HG02870 (cell line): ENCODE results near the gene RXRB.

Experiments
- ATAC-seq: cut with Tn5 transposase; IDR thresholded peaks from one replicate; pipeline ENCODE4 v1.9.1; 2021; ENCODE audit warnings: mild to moderate bottlenecking, moderate library complexity; ENCODE audit not compliant: unreplicated experiment

Gene RXRB

GRCh38 chr6:33212857-33213165, 12.3 kb upstream of the RXRB start:
- ATAC-seq, result no peak

GRCh38 chr6:33211666-33212422, 11.4 kb upstream of the RXRB start:
- ATAC-seq, result no peak

DNA sequence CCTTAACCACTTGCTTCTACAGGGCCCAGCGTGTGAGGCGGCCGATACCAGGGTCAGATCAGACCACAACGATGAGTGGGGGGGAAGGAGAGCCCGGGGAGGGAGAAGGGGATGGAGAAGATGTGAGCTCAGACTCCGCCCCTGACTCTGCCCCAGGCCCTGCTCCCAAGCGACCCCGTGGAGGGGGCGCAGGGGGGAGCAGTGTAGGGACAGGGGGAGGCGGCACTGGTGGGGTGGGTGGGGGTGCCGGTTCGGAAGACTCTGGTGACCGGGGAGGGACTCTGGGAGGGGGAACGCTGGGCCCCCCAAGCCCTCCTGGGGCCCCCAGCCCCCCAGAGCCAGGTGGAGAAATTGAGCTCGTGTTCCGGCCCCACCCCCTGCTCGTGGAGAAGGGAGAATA, 10.7 kb upstream of the RXRB start:
- ATAC-seq, result no peak

DNA sequence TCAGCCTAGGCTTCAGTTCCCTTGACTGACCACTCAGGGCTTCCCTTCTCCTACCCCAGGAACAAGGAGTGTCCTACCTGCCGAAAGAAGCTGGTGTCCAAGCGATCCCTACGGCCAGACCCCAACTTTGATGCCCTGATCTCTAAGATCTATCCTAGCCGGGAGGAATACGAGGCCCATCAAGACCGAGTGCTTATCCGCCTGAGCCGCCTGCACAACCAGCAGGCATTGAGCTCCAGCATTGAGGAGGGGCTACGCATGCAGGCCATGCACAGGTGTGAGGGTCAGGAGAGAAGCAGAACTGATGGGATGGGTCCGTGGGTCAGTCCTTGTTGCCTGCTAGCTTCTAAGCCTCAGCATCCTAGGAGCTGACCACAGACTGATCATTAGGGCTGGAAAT, 9.4 kb upstream of the RXRB start:
- ATAC-seq, result no peak

DNA sequence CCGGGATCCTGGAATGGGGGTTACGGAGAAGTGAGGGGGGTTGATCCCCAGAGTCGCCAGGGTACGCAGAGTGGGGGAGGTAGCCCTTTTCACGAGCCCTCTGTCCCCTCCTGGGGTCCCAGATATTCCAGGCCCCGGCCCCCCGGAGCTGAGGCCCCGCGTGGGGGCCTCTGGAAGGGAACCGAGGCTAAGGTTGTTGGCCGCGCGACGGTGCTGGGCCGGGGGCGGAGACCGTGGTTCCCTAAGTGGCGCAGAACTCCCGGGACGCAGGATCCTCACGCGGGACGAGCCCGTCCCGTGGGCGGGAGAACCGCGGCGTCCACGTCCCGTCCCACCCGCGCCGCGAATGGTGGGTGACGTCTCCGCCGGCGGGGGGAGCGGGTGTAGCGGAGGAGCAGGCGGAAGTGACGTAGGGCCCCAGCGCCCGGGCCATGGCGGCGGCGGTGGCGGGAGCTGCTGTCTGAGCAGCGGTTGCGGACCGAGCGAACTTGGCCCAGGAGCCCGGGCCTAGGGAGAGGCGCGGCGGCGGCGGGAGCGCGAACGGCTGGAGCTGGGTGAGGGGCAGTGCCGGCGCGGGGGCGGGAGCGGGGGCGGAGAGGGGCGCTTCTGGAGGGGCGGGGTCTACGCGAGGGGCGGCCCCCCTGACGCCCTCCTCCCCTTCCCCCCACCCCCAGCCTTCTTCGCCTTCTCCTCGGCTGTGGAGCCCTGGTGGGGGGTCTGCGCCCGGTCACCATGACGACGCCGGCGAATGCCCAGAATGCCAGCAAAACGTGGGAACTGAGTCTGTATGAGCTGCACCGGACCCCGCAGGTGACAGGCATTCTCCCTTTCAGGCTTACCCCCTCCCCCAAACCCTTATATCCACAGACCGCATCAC, 7.9 kb upstream of the RXRB start, which contains the start of gene RING1:
RING1 (plus strand) TSS at position 410 of the 877 bp plus-strand sequence; CDS start at position 733, 323 bp downstream.
- peak; percentile 40 for ATAC-seq

GRCh38 chr6:33207552-33208090, 7.2 kb upstream of the RXRB start:
- no peak for ATAC-seq

DNA sequence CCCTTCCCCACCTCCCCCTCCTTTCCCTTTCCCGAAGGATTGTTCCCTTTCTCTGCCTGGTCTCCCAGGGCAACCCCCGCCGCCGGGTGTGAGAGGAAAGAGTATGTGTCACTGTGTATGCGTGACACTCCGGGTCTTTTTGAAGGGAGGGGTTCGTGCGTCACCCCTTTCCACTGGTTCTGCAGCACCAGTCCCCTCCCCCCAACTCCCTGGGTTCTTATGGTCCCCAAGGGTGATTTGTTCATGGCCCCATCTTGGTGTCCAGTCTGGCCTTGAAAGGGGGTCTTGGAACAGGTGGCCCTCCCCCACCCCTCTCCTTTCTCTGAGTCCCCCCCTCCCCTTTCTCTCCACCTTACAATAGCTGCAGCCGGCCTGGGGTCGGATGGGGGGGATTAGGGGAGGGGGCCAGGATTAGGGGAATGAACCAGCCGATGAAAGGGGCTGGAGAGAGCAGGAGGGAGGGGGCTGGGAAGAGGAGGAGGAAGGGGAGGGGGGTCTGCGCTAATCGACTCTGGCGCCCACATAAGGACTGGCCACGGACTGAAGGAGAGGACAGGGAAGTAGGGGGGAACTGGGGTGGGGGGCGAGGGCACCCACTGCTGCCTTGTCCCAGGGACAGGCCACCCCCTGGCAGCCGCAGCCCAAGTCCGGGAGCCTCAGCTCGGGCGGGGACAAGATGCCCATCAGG, 6.5 kb upstream of the RXRB start:
- no peak for ATAC-seq

DNA sequence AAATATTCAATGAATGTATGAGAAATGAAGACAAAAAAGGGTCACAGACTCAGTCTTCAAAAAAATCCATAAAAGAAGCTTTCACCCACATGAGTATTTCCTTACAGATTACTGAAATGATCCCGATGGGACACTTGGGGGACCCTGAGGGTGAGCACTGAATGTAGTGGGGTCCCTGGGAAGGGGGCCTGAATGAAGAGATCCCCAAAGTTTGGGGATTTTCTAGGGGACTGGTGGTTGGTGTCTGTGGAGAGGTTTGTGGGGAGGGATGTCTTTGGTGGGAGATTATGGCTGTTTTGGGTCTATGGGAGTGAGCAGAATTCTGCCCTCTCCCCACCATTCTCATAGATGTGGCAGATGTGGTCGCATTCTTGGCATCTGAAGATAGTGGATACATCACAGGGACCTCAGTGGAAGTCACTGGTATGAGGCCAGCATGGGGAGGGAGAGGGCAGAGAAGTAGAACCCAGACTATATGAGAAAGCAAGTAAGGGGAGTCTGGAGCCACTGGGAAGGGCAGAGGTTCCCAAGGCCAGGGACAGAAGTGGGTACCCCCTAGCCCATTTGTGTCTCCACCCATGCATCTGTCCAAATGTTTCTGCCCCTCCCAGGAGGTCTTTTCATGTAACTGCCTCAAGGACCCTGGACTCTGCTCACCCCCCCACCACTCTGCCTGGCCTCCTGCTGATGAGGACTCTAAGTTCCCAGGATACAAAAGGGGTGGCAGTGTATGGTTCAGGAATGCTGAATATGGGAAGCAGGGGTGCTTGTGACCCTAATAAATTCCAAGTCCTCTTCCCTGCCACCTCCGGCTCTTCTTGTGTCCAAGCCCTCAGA, 5.8 kb upstream of the RXRB start:
- no peak for ATAC-seq

GRCh38 chr6:33205191-33206026, 4.9 kb upstream of the RXRB start:
- no peak for ATAC-seq

DNA sequence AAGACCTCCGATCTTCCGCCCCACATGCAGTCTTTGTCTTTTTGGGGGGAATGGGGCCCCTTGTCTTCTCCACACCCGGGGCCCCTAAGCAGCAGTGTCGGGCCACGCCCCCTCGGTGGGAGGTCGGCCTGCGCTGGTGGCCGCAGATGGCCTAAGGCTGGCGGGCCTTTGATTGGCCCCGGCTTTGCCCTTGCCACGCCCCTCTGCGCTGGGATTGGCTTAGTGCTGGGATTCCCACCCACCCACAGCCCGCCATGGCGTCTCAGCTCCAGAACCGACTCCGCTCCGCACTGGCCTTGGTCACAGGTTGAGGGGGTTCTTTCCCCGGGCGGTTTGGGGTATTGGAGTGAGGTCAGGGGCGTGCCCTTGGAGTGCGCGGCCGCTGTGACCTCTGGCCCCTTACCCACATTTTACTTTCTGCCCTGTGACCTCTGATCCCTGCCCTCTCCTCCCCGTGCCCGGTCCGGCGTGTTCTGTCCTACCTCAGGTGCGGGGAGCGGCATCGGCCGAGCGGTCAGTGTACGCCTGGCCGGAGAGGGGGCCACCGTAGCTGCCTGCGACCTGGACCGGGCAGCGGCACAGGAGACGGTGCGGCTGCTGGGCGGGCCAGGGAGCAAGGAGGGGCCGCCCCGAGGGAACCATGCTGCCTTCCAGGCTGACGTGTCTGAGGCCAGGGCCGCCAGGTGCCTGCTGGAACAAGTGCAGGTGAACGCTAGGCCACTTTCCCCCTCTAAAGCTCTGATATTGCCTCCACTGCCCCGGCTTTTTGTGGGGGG, 4.1 kb upstream of the RXRB start, which contains the start of gene HSD17B8:
HSD17B8 (plus strand) TSS at position 241 of the 776 bp plus-strand sequence; CDS start at position 255, 14 bp downstream.
- ATAC-seq, result peak; percentile 43

DNA sequence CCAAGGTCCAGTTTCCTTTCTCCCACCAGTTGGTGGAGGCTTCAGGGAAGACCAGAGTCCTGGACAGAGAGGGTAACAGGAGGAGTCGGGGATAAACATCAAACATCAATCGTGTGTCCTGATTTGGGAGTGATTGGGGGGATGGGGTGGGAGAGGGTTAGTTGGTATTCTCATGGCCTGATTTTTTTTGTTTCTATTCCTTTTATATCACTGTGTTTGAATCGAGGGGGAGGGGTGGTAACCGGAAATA, 3.6 kb upstream of the RXRB start:
- ATAC-seq, result no peak

DNA sequence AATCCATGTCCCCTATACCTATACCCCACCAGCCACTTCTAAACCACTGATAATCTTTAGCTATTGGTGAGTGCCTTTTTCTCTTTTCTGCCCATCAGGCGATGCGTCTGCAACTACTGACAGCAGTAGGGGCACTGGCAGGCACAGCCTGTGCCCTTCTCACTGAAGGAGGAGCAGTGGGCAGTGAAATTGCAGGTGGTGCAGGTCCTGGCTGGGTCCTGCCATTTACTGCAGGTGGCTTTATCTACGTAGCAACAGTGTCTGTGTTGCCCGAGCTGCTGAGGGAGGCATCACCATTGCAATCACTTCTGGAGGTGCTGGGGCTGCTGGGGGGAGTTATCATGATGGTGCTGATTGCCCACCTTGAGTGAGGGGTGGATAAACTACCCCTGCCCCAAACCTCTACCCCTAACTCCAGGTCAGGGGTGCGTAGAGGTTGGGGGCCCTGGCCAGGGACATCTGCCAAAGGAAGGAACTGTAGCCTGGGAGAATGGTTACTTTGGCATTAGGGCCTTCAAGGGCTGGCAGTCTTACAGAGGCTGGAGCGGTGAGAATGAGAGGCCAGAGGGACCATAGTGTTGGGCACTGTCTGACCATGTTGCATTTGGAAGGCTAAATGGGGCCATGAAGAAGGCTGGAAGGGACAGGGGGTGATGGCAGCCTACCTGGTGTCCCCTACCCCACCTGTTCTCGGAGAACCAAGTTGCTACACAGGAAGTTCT, 3.1 kb upstream of the RXRB start:
- no peak for ATAC-seq

GRCh38 chr6:33202799-33203198, 2.3 kb upstream of the RXRB start:
- no peak for ATAC-seq

- ATAC-seq, result no peak
Measured at GRCh38 chr6:33201935-33202334, 1.5 kb upstream of the RXRB start.

- ATAC-seq, result no peak
Measured at GRCh38 chr6:33201147-33201545, 681 bp upstream of the RXRB start.

DNA sequence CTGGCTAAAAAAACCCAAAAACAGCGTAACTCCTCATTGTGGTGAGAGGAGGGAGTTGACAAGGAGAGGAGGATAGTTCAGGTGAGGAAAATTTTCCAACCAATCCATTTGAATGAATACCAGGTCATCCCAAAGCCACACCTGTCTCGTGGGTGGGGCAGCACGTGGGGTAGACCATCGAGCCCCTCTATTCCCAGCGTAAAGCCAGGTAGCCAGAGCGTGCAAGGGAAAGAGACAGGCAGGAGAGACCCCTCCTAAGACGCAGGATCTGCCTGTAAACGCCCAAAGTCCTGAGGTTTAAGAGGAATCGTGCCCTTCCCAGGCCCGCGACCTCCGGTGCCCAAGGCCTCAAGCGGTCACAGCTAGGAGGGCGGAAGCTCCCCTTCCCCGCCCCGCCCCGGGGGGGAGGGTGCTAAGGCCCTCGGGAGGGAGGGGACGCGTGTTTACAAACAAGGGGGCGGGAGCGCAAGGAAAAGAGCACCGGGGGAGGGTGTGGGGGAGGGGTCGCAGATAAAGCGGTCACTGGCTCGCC, 712 bp downstream of the RXRB start:
- peak; percentile 32 for ATAC-seq

- ATAC-seq, result no peak
Measured at GRCh38 chr6:33198853-33199436, 1.5 kb downstream of the RXRB start.
